HG03520 (cell line): Measurements from ENCODE around the gene SLC22A25.
"Not testable (repeated sequence)": the region's sequence is repeated elsewhere in the genome, so short reads cannot be mapped to it uniquely, and the experiment has no call there.

Experiments used
- ATAC-seq: cut with Tn5 transposase; IDR thresholded peaks from one replicate; pipeline ENCODE4 v1.9.1; 2021; ENCODE audit warnings: mild to moderate bottlenecking, moderate library complexity; ENCODE audit not compliant: unreplicated experiment

SLC22A25 gene

DNA sequence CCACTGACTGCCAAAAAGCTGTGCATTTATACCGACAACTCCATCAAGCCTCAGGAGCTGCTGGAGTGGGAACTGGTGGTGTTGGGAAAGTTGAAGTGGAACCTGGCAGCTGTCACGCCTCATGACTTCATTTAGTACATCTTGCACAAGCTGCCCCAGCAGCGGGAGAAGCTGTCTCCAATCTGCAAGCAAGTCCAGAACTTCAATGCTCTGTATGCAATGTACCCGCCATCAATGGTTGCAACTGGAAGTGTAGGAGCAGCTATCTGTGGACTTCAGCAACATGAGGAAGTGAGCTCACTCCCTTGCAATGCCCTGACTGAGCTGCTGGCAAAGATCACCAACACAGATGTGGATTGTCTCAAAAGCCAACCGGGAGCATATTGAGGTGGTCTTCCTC lies at the start of gene SLC22A25:
SLC22A25 (minus strand) TSS at position 67 of the 400 bp plus-strand sequence. CDS start 13,947 bp downstream, outside the sequence.
- ATAC-seq, result no peak

DNA sequence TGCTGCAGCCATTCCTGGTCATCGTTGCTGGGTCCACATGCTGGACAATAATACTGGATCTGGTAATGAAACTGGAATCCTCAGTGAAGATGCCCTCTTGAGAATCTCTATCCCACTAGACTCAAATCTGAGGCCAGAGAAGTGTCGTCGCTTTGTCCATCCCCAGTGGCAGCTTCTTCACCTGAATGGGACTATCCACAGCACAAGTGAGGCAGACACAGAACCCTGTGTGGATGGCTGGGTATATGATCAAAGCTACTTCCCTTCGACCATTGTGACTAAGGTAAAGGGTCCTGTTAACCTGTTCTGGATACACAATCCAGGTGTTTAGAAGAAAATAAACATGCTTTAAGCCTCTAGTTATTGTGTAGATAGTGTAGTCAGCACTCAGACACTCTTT lies 46.9 kb upstream of the SLC22A25 start:
- no peak for ATAC-seq

- no peak for ATAC-seq
Observed at GRCh38 chr11:63289658-63290057, 46.3 kb upstream of the SLC22A25 start.

- ATAC-seq, result no peak
Observed at GRCh38 chr11:63282579-63282978, 39.2 kb upstream of the SLC22A25 start.

DNA sequence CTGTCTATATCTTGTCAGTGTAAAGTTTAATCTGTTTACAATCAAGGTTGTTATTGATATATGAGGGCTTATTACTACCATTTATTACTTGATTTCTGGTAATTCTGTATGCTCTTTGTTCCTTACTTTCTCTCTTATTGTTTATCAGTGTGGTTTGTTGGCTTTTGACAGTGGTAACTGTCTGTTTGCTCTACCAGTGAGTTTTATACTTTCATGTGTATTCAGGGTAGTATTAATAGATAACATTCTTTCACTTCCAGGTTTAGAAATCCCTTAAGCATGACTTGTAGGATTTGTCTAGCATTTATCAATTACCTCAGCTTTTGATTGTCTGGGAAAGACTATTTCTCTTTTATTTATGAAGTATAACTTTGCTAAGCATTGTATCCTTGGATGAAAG lies 37.5 kb upstream of the SLC22A25 start:
- ATAC-seq, result no peak

DNA sequence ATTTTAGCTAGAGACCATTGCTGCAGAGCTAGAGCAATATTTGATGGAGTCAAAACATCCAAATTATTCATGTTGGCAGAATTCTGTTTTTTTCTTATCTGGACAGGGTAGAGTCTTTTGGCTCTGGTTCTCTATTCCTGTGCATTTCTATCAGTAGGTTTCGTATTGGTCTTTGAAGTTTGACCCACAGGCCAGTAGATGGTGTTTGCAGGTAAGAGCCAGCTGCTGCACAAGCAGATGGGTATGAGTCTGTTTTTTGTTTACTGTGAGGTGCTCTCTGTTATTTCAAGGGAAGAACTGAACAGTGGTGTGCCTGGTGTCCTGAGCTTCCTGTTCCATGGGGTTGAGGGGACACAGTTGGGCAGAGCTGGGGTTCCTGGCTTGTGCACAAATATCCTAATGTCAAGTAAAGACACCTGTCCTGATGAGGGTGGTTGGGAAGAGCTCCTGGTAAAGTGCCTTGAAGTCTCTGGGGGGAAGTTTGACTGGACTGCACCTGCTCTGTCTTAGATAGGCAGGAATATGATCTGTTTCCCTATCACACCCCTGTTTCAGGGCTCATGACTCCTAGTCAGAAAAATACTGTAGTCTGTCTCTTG lies 34.0 kb upstream of the SLC22A25 start:
- no peak for ATAC-seq

DNA sequence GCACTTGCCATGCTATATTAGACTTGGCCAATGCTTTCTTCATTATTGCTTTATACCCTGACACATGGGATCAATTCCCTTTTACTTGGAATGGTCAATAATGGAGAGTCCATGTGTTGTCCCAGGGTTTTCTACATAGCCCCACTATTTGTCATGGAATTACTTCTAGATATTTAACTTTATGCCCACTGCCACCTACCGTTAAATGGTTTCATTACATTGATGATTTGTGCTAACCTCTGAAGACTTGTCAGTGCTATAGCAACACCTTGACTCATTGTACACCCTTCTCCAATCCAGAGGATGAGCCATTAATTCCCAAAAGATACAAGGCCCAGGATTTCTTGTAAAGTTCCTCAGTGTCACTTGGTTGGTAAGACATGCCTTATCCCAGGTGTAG lies 31.4 kb upstream of the SLC22A25 start:
- no peak for ATAC-seq

GRCh38 chr11:63273685-63274084 lies 30.3 kb upstream of the SLC22A25 start:
- no peak for ATAC-seq

- ATAC-seq, result no peak
Observed at GRCh38 chr11:63262547-63262946, 19.1 kb upstream of the SLC22A25 start.

GRCh38 chr11:63251312-63251711 lies 7.9 kb upstream of the SLC22A25 start:
- no peak for ATAC-seq

GRCh38 chr11:63250162-63251050 lies 7.0 kb upstream of the SLC22A25 start:
- ATAC-seq, result no peak

DNA sequence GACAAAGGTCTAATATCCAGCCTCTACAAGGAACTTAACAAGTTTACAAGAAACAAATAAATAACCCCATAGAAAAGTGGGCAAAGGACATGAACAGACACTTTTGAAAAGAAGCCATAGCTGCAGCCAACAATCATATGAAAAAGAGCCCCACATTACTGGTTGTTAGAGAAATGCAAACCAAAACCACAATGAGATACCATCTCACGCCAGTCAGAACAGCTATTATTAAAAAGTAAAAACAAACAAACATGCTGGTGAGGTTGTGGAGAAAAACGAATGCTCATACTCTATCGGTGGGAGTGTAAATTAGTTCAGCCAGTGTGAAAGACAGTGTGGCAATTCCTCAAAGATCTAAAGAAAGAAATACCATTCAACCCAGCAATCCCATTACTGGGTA lies 5.6 kb upstream of the SLC22A25 start:
- no peak for ATAC-seq

GRCh38 chr11:63247237-63248002 lies 4.0 kb upstream of the SLC22A25 start:
- not testable (repeated sequence) for ATAC-seq

DNA sequence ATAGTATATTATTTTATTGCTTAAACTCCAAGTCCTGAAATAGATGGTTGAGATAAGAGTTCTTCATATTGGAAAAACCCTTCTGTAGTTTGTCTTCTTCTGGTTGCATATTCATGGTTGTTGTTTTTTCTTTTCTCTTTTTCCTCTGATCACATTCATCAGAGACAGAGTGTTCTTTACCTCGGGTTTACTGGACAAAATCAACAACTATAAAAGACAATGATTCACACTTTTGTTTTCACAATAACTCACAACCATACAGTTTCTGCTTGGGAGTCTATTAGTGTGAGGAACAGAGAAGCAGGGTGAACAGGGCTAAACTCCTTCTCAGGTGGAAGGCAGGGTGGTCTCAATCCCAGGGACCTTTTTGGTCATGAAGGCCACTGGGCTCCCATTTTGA lies 2.6 kb upstream of the SLC22A25 start:
- no peak for ATAC-seq

DNA sequence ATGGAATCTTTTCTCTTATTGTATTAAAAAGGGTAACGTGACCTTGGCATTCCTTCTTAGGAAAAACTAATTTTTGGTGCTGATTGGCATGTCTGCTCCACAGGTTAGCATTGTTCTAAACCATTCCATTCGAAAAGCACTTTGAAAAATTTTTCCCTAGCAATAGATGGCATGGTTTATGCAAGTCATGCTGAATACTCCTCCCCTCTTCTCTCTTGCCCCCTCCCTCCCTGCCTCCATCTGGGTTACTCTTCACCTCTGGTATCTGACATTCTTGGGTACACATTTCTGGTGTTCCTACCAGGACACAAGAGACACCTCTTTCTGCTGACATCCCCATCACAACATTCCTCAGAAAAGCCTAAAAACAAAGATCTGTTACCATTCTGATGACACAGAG lies 1.5 kb upstream of the SLC22A25 start:
- ATAC-seq, result no peak

DNA sequence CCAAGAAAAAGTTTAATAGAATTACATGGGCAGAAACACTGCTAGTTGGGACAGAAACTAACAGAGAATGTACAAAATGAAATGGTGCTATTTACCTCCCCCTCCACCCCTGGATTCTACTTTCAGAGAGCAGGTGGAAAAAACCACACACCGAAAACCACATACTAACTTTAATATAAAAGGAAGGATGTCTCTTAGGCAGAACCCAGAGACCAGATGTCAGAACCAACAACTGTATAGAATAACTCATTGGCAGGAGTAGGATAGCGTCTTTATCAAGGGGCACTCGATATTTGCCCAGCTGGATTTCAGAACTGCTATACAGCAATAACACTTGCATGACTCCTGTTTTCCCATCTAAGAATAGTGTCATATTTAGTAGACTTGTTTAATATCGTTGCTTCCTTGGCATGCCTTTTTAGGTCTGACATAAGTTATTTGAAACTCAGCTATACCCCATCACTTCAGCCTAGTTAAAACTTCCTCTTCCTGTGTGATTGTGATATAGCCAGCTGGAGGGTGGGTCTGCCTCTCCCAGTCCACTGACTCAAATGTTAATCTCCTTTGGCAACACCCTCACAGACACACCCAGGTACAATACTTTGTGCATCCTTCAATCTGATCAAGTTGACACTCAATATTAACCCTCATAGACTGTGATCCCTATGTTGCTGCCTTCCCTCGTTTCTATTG lies 1.2 kb downstream of the SLC22A25 start:
- no peak for ATAC-seq

GRCh38 chr11:63240791-63241379 lies 2.5 kb downstream of the SLC22A25 start:
- ATAC-seq, result no peak

DNA sequence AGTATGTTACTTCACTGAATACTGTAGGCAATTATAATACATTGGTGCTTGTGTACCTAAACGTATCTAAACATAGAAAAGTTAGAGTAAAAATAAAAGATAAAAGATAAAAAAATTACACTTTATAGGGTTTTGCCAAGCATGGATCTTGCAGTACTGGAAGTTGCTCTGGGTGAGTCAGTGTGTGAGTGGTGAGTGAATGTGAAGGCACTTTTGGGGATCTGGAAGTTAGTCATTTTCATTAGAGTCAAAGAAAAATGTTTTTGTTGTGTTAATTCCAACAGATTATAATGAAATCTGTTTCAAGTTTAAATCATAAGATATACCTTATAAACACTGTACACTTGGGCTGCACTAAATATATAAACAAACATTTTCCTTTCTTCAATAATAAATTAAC lies 3.3 kb downstream of the SLC22A25 start:
- ATAC-seq, result no peak

DNA sequence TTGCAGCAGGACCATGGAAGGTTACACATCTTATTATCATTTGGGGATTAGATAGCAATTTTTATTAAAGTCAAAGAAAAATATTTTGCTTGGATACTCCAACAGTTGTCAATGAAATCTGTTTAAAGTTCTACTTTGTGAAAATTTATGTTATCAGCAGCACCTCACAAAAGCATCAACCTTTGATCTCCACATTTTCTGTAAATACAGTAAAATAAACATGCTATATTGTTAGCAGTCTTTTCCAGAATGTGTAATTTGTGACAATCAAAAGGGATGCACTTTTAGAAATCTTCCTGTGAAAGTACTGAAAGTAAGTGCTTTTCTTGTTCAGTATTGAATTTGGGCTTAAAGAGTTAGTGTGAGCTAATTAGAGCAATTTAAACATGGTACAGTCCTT lies 4.1 kb downstream of the SLC22A25 start:
- no peak for ATAC-seq

- ATAC-seq, result no peak
Observed at GRCh38 chr11:63237413-63237812, 6.0 kb downstream of the SLC22A25 start.
